Epithelial cell of proximal tubule (primary cell): ENCODE data around the gene IL3RA. TPM values are rescaled to one million over a fixed set of nuclear protein-coding genes. Genes with fewer than 3 reads are reported as not detected.
"Not testable (repeated sequence)": the region's sequence is repeated elsewhere in the genome, so short reads cannot be mapped to it uniquely, and the experiment has no call there.

Source experiments
- DNase-seq: peaks from one replicate; pipeline ENCODE4 v3.0.0-alpha.2; 2011; ENCODE audit warnings: low read depth
- H3K4me3 ChIP-seq: 2 replicates; pipeline ENCODE4 v1.5.1; 2011; ENCODE audit warnings: low read depth, mild to moderate bottlenecking, low read length
- total RNA-seq: library from RNA; depleted of rRNA; stranded (reverse); fragments of >200 nt; gene quantifications from 2 replicates; pipeline ENCODE4 v1.2.3, GENCODE V29; 2015
- TF ChIP-seq, protein P1 (sequence below): conservative IDR thresholded peaks from 2 replicates; pipeline ENCODE4 v1.5.1; 2012; ENCODE audit warnings: low read depth, mild to moderate bottlenecking, low read length

Gene IL3RA
- total RNA-seq, 1 donor from 2014 or later = not detected

DNA sequence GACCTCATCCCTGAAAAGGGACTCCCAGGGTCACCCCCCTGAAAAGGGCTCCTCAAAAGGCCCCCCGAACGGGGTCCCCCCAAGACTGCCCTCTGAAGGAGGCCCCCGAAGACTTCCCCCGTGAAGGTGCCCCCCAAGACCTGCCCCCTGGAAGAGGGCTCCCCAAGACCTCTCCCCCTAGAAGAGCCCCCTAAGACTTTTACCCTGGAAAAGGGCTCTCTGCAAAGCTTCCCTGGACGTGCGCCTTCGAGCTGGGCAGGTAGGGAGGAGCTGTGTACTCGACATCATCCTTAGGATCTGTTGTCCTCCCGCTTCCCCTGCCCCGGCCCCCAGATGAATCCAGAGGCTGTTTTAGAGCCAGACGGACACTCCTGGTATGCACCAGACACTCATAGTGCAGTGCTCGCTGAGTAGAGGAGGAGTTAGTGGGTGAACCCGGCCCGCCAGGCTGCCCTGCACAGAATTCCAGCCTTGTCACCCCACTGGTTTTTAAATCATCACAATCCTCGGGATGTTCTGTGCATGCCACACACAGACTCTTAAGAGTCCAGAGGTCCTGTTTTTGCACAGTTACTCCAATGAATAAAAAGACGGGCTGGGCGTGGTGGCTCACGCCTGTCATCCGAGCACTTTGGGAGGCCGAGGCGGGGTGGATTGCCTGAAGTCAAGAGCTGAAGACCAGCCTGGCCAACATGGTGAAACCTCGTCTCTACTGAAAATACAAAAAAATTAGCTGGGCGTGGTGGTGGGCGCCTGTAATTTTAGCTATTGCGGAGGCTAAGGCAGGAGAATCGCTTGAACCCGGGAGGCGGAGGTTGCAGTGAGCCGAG, 61.1 kb downstream of the IL3RA start:
- no peak for DNase-seq
- H3K4me3 ChIP-seq = no peak overlapping the region
- TF ChIP-seq, protein P1, sequence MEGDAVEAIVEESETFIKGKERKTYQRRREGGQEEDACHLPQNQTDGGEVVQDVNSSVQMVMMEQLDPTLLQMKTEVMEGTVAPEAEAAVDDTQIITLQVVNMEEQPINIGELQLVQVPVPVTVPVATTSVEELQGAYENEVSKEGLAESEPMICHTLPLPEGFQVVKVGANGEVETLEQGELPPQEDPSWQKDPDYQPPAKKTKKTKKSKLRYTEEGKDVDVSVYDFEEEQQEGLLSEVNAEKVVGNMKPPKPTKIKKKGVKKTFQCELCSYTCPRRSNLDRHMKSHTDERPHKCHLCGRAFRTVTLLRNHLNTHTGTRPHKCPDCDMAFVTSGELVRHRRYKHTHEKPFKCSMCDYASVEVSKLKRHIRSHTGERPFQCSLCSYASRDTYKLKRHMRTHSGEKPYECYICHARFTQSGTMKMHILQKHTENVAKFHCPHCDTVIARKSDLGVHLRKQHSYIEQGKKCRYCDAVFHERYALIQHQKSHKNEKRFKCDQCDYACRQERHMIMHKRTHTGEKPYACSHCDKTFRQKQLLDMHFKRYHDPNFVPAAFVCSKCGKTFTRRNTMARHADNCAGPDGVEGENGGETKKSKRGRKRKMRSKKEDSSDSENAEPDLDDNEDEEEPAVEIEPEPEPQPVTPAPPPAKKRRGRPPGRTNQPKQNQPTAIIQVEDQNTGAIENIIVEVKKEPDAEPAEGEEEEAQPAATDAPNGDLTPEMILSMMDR = no peak

DNA sequence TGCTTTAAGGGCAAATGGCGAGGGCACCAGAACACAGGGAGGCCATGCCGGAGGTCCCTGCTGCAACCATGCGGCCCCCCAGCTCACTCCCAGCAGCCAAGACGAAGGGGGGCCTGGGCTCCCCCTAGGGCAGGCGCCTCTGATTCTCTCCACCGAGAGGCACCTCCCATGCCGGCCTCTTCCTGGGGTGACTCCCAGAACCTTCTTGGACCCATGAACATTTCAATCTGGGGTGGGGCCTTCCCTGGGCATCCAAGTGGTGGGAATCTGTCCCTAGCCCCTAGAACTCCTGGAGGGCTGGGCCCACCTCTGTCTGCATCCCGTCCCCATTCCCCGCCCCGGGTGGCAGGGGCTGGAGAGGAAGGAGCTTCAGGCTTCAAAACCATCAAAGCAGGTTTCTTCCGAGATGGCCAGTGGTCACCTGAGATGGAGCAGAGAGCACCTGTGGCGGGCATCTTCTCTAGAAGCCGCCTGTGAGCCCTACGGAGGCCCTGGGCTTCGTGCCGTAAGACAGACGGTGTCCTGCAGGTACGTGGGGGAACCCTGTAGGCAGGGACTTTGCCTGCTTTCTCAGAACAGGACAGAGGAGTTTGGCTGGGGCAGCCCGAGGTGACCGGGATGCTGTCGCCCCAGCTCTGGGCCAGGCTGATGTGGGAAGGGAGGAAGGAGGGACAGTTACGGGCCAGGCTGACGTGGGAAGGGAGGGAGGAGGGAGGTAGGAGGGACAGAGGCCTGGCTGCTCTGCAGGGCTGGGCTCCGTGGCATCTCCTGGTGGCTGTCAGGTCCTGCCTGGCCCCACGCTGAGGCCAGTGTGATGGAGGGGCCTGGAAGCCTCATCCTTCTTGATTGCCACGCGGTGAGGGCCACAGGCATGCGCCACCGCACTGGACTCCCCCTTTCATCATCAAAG, 62.1 kb downstream of the IL3RA start:
- no peak for DNase-seq
- H3K4me3 ChIP-seq = no peak overlapping the region
- TF ChIP-seq, protein P1 = no peak

DNA sequence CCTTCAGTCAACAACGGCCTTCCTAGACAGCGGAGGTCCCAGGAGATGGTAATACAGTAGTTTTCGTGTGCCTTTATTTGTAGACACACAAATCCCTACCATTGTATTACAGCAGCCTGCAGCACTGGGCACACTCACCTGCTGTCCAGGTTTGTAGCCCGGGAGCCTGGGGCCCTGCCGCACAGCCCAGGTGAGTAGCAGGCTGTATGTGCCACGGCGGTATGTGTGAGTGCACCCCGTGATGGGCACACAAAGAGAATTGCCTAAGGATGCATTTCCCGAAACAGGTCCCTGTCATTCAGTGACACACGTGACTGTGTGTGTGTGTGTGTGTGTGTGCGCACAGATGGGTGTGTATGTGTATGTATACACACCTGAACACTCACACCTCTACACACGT, 63.5 kb downstream of the IL3RA start:
- TF ChIP-seq, protein P1 = no peak

DNA sequence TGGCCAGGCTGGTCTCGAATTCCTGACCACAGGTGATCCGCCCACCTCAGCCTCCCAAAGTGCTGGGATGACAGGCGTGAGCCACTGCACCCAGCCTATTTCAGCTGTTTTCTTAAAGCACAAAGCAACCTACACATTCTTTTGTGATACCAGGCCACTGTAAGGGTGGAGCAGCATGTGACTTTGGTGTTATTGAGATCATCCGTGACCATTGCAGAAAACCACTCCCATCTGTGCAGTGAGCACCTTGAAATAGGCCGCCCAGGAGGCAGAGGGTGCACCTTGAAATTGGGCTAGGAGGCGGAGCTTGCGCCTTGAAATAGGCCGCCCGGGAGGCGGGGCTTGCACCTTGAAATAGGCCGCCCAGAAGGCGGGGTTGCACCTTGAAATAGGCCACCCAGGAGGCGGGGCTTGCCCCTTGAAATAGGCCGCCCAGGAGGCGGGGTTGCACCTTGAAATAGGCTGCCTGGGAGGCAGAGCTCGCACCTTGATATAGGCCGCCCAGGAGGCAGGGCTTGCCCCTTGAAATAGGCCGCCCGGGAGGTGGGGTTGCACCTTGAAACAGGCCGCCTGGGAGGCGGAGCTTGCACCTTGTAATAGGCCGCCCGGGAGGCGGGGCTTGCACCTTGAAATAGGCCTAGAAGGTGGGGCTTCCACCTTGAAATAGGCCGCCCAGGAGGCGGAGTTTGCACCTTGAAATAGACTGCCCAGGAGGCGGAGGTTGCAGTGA, 64.3 kb downstream of the IL3RA start:
- no peak overlapping the region for H3K4me3 ChIP-seq
- TF ChIP-seq, protein P1 = no peak
- DNase-seq = no peak

More for the DNA sequence above, 63.5 kb downstream of the IL3RA start:
- DNase-seq = no peak
- H3K4me3 ChIP-seq = no peak overlapping the region

DNA sequence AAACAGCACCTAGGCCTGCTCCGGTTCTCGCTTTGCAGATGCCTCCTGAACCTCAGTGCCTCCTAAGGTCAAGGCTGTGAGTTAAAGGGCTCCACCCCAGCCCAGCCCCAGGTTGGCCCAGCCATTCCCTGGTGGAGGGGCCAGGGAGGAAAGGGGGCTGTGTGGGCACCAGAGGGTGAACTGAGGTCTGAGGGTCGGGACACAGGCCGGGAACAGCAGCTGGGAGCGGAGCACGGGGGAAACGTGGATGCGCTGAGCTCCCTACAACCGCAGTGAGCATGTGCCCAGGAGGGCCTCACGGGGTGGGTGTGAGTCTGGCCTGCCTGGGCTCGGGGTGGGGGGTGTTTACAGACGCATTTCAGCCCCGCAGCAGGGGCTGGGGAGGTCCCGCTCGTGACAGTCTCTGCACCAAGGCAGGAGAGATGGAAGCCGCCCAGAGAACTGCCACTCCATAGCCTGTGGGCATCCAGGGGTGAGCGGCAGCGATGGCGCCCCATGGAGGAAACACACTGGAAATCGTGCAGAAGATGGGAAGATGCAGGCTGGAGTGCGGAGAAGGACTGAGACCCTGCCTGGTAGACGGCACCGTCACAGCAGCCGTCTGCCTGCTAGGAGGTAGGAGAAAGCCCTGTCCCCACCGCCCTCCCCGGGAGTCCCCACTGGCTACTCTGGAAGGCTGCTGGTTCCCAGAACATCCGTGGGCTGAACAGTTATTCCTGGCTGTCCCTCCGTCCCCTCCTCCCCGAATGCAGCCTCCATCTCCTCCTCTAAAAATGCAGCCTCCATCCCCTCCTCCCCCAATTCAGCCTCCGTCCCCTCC, 65.2 kb downstream of the IL3RA start:
- no peak for DNase-seq
- TF ChIP-seq, protein P1 = no peak
- H3K4me3 ChIP-seq = no peak overlapping the region

DNA sequence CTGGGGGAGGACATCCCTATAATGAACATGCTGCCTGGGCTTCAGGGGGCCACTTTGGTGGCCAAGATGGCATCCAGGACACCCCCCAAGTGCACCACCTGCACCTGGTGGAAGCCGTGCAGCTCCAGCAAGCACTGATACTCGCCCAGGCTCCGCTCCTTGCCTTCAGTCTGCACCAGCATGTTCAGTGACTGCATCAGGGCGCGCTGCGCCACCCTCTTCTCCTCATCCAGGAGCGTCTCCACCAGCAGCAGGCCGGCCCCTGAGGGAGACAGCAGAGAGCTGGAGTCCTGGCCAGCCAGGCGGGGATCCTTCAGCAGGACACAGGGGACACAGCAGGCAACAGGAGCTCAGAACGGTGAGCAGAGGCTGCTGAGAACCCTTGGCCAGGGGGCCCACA, 66.6 kb downstream of the IL3RA start:
- DNase-seq = no peak
- TF ChIP-seq, protein P1 = no peak
- no peak overlapping the region for H3K4me3 ChIP-seq

DNA sequence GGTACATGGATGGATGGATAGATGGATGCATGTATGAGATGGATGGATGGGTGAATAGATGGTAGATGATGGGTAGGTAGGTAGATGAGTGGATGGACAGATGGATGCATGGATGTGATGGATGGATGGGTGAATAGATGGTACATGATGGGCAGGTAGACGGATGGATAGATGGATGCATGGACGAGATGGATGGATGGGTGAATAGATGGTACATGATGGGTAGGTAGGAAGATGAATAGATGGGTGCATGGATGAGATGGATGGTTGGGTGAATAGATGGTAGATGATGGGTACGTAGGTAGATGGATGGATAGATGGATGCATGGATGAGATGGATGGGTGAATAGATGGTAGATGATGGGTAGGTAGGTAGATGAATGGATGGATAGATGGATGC, 67.3 kb downstream of the IL3RA start:
- H3K4me3 ChIP-seq, DNase-seq: not testable (repeated sequence)

DNA sequence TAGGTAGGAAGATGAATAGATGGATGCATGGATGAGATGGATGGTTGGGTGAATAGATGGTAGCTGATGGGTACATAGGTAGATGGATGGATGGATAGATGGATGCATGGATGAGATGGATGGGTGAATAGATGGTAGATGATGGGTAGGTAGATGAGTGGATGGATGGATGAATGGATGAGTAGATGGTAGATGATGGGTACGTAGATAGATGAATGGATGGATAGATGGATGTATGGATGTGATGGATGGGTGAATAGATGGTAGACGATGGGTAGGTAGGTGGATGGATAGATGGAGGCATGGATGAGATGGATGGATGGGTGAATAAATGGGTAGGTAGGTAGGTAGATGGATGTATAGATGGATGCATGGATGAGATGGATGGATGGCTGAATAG, 69.2 kb downstream of the IL3RA start:
- H3K4me3 ChIP-seq, DNase-seq: not testable (repeated sequence)
